Amniotic epithelial cell (primary cell): ENCODE data around the gene LGALS1.
"Not testable (repeated sequence)": the region's sequence is repeated elsewhere in the genome, so short reads cannot be mapped to it uniquely, and the experiment has no call there.

Experiments used
- DNase-seq: peaks from one replicate; pipeline ENCODE4 v3.0.0-alpha.2; 2010; ENCODE audit warnings: low read depth

The LGALS1 gene

GRCh38 chr22:37639070-37639760, 36.2 kb upstream of the LGALS1 start, which contains the start of gene SH3BP1:
TSS of gene SH3BP1 (plus strand) at chr22:37639669. CDS start at chr22:37639788, 119 bp downstream.
- DNase-seq, result no peak

DNA sequence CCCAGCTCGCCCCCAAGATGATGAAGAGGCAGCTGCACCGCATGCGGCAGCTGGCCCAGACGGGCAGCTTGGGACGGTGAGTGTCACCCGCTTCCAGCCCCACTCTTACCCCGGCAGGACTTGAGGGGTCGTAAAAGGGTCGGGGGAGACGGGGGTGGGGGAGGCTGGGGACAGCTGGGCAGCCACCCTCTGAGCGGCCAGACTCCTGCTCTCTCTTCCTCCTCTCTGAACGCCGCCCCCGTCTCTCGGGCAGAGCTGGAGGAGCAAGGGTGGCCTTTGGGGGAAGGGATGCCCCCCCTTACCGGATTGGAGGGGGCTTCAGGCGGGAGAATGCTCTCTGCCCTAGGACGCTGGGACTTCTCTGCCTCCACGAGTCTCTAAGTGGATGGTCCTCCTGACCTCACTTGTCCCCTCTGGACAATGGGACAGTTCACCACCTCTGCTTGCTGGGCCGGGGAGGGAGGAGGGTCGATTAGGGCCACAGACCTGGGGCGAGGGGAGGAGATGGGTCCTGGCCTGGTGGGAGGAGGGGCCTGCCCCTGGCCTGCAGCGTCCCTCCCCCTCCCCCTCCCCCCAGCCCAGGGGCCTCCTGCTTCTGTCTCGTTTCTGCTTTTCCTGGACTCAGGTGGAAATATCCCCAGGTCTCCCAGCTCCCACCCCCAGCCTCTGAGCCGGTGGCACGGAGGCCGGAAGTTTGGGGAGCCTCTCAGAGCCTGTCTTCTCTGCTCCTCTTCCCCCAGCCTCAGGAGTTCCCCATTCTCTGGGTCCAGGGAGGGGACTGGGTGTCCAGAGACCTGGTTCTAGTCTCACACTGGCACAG, 35.5 kb upstream of the LGALS1 start:
- no peak for DNase-seq

DNA sequence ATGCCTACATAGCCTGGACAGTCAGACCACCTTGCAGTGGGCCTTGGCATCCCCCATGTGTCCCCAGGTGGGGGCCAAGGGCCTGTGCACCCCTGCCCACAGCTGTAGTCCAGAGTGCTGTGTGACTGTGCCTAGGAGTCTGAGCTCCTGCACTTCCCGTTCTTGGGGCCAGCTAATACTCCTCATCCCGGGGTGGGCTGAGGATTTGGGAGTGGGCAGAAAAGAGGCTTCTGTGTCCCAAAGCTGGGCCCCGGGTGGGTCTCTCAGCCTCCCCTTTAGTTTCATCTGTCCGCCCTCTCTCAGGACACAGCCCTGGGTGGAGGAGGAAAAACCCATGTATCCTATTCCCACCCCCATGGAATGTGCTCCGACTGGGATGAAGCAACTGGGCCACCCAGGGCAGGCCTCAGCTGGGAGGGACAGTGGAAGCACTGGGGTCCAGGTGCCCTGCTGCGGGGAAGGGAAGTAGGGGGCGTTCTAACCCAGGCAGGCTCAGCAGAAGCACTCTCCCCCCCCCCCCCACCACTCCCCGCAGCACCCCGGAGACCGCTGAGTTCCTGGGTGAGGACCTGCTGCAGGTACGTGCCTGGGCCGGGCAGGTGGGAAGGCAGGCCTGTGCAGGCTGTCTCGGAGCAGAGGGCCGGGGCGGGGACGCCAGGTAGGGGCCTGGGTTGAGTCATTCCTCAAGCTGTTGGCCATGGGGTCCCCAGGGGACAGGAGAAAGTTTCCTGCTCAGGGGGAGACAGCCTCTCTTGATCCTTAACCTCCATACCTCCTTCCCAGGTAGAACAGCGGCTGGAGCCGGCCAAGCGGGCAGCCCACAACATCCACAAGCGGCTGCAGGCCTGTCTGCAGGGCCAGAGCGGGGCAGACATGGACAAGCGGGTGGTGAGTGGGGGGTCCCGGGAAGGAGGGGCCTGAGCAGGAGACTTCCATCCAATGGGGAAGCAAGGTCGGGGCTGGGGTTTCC, 34.6 kb upstream of the LGALS1 start:
- no peak for DNase-seq

DNA sequence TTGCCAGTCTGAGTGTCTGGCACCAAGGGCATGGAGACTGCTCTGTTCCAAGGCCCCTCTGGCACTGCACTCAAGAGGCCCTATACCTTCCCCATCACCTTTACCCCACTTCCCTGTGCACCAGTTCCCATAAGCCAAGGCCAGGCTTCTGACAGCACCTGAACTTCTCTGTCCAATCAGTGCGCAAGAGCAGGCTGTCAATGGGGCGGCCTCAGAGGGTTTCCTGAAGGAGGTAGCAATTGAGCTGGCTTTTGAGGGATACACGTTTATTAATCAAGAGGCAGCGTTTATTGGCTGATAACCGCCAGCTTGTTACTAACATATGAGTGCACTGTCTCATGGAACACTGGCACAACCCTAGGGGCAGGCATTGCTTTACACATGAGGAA, 33.9 kb upstream of the LGALS1 start:
- no peak for DNase-seq

DNA sequence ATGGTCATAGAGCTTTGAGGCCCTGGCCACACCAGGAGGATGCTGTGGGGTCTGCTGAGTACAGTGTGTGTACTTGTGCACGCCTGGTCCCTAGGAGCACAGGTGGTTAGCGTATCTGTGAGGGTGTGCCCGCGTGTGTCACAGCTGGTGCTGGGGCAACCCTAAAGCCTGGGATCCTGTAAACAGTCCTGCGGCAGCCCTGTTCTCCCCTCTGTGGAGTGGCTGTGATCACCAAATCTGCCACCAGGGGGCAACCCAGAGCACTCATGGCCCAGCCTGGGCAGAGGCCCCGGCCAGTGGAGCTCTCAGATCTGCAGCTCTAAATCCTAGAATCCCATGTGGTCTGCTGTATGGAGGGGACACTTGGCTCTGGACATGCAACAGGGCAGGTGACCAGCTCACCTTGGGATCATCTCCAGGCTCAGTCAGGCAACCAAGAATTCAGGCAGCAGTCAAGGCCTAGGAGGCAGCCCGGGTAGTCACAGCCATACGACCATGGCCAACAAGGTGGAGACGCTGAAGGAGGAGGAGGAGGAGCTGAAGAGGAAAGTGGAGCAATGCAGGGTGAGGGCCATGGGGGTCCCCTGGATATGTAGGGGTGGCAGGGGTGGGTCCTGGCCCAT, 32.1 kb upstream of the LGALS1 start:
- DNase-seq, result peak; percentile 41

DNA sequence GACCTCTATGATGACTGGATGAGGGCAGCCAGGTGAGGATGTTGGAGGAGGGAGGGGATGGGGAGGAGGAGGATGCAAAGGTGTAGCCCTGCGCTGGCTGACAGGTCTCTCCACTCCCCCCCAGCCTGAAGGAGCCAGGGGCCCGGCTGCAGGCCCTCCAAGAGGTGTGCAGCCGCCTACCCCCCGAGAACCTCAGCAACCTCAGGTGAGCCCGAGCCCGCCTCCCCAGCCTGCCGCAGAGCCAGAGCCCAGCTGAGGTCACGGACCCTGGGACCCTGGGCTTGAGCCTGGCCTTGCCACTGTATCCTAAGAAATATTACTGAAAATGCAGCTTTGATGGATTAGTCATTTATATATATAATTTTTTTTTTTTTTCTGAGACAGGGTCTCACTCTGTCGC, 28.1 kb upstream of the LGALS1 start:
- DNase-seq, result no peak

DNA sequence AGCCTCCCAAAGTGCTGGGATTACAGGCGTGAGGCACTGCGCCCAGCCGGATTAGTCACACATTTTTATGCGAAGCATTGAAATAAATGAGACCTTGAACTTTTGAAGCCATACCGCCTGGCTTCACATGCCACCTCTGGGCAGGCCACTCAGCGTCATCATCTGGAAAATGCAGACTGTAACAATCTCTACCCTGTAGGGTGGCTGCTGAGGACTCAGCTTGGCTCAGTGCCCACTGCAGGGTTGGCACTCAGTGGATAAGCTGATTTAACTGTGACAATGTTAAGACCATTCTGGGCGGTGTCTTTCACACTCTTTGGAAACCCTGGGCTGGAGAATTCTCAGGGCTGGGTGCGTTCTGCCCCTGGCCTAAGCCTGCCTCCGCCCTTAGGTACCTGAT, 27.5 kb upstream of the LGALS1 start:
- DNase-seq, result no peak

GRCh38 chr22:37650463-37651136, 24.8 kb upstream of the LGALS1 start:
- DNase-seq, result no peak

DNA sequence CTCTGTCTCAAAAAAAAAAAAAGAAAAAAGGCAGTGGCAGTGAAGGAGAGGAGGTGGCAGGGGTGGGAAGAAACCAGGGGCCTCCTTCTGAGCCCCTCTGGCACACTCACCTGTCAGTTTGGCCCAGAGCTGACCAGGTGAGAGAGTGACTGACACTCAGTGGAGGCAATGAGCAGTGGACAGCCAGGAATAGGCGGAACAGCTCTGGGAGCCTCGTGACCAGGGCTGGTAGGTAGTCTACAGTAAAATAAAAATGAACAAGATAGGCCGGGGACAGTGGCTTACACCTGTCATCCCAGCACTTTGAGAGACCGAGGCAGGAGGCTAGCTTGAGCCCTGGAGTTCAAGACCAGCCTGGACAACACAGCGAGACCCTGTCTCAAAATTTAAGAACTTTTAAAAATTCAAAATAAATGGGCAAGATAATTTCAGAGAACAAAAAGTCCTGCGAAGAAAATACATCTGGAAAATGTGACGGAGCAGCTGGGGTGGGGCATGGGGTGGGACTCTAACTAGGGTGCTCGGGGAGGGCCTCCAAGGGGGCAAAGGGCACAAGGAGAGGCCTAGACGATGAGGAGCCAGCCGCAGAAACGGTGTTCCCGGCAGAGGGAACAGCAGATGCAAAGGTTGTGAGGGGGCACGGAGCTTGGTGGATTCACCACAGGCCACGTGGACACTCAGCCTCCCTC, 20.7 kb upstream of the LGALS1 start:
- no peak for DNase-seq

DNA sequence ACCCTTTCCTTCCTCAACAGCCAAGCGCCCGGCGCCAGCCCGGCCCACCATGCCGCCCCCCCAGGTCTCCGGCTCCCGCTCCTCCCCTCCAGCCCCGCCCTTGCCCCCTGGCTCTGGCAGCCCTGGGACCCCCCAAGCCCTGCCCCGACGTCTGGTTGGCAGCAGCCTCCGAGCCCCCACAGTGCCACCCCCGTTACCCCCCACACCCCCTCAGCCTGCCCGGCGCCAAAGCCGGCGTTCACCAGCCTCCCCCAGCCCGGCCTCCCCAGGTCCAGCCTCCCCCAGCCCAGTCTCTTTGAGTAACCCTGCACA, 20.2 kb upstream of the LGALS1 start:
- no peak for DNase-seq

DNA sequence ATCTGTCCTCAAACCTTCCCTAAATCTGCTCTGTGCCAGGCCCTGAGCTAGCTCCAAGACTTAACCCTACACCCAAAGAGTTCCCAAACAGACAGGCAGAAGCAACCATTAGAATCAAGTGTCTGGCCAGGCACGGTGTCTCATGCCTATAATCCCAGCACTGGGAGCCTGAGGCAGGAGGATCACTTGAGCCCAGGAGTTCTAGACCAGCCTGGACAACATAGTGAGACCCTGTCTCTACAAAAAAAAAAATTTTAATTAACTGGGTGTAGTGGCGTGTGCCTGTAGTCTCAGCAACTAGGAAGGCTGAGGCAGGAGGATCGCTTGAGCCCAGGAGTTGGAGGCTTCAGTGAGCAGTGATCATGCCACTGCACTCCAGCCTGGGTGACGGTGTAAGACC, 18.9 kb upstream of the LGALS1 start:
- not testable (repeated sequence) for DNase-seq

DNA sequence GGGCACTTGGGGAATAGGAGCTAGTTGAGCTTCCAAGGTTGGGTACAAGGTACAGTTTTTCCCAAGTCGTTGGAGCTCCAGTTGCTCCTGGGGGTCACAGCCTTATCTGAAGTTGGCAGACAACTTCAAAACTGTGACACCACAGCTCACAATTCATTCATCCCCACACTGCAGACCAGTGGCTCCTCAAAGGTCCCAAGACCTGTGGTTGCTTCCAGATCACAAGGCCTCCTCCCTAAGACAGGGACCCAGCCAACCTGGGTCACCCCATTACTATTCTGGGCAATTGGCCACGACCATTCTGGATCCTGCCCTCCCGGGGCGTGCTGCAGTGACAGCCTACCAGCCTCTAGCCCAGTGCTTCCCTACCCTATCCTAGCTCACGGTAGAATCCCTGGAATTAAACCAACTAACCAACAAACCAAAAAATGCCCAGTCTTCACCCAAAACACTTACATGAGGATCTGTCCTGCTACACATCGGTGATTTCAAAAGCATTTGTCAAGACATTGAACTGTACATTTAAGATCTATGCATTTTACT, 17.8 kb upstream of the LGALS1 start:
- DNase-seq, result no peak

DNA sequence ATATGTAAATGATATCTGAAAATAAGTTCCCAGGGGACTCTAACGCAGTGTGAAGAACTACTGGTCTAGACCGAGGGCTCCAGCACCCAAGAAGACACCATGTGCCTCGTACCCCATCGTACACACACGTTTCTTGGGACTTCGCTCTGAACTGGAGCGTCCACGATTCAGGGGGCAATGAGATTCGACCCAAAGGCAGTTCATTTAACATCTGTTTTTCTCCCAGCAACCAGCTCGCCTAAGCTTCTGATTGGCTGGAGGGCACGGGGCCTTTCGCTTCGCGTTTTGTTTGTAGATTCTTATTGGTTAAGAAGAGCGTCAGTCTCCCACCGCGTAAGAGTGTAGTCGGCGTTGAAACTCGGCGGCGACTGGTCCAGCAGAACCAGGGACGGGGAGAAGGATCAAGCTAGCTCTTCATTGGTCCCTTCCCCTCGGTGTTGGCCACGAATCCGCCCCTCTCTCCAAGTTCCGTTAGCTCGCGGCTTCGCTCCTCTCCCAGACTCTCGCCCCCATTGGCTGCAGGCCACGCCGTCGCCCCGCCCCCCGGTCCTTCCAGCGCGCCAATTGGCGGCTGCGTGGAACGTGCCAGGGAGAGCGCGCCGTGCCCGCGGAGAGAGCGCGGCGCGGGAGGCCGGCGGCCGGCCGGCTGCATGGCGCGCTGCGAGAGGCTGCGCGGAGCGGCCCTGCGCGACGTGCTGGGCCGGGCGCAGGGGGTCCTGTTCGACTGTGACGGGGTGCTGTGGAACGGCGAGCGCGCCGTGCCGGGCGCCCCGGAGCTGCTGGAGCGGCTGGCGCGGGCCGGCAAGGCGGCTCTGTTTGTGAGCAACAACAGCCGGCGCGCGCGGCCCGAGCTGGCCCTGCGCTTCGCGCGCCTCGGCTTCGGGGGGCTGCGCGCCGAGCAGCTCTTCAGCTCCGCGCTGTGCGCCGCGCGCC, 17.0 kb upstream of the LGALS1 start, which contains the start of gene PDXP:
PDXP (plus strand) TSS at position 591 of the 933 bp plus-strand sequence; CDS start at position 651, 60 bp downstream.
- DNase-seq, result peak; percentile 100

GRCh38 chr22:37659066-37659896, 16.2 kb upstream of the LGALS1 start:
- DNase-seq, result no peak

- DNase-seq, result no peak
Measured at GRCh38 chr22:37659897-37660708, 15.3 kb upstream of the LGALS1 start.

- DNase-seq, result no peak
Measured at GRCh38 chr22:37660709-37661045, 14.8 kb upstream of the LGALS1 start.

- peak; percentile 79 for DNase-seq
Measured at GRCh38 chr22:37661160-37661924, 14.1 kb upstream of the LGALS1 start.
